HepG2 (cell line): Measurements from ENCODE around the gene POLR1D. TPM values are rescaled to one million over a fixed set of nuclear protein-coding genes. Genes with fewer than 3 reads are reported as not detected.

Source experiments
- ELF3 ChIP-seq: IDR thresholded peaks from 2 replicates; pipeline ENCODE4 v1.6.1; 2016; ENCODE audit warnings: missing genetic modification reagents, missing compliant biosample characterization
- FOXA1 ChIP-seq, 2 experiments: fragments of 450-650 bp in 1 of 2; sonication (generic) in 1 of 2; formaldehyde crosslinking in 1 of 2; IDR thresholded peaks; 2 replicates each; pipeline versions ENCODE4 v1.4.0 to v1.6.1; 2016 to 2020; ENCODE audit warnings: missing genetic modification reagents in 1 of 2
- HNF4A ChIP-seq: sonication (generic); formaldehyde crosslinking; IDR thresholded peaks from 2 replicates; pipeline ENCODE4 v1.4.0; 2020; ENCODE audit warnings: missing genetic modification reagents
- JUN ChIP-seq: sonication (generic); formaldehyde crosslinking; IDR thresholded peaks from 2 replicates; pipeline ENCODE4 v1.4.0; 2020; ENCODE audit warnings: mild to moderate bottlenecking, missing genetic modification reagents
- KDM1A ChIP-seq: IDR thresholded peaks from 2 replicates; pipeline ENCODE4 v1.6.1; 2016; ENCODE audit warnings: missing compliant biosample characterization
- MED1 ChIP-seq: sonication (generic); formaldehyde crosslinking; IDR thresholded peaks from 2 replicates; pipeline ENCODE4 v1.4.0; 2020; ENCODE audit warnings: missing genetic modification reagents
- NCOA2 ChIP-seq: sonication (generic); formaldehyde crosslinking; IDR thresholded peaks from 2 replicates; pipeline ENCODE4 v1.8.0; 2022; ENCODE audit warnings: inconsistent platforms
- NFE2 ChIP-seq: sonication (generic); formaldehyde crosslinking; IDR thresholded peaks from 2 replicates; pipeline ENCODE4 v1.4.0; 2020; ENCODE audit warnings: missing genetic modification reagents
- RCOR2 ChIP-seq: IDR thresholded peaks from 2 replicates; pipeline ENCODE4 v1.6.1; 2016; ENCODE audit warnings: missing biosample characterization, missing genetic modification reagents
- SOX13 ChIP-seq, 3 experiments: fragments of 450-650 bp in 1 of 3; sonication (generic) in 1 of 3; formaldehyde crosslinking in 1 of 3; IDR thresholded peaks in 2 of 3; conservative IDR thresholded peaks in 1 of 3; 2 replicates each; pipeline versions ENCODE4 v1.5.0 to v1.6.1; 2016 to 2020; ENCODE audit warnings: antibody characterized with exemption in 1 of 3, mild to moderate bottlenecking in 1 of 3, missing compliant biosample characterization in 1 of 3, missing genetic modification reagents in 1 of 3, moderate library complexity in 1 of 3
- SOX5 ChIP-seq: IDR thresholded peaks from 2 replicates; pipeline ENCODE4 v1.6.1; 2016; ENCODE audit warnings: borderline replicate concordance
- TCF7 ChIP-seq: sonication (generic); IDR thresholded peaks from 2 replicates; pipeline ENCODE4 v1.6.1; 2016; ENCODE audit warnings: antibody characterized with exemption, low read depth
- ZNF589 ChIP-seq: sonication (generic); formaldehyde crosslinking; conservative IDR thresholded peaks from 2 replicates; pipeline ENCODE4 v1.8.0; 2022; ENCODE audit warnings: mild to moderate bottlenecking, moderate library complexity, missing genetic modification reagents
- ZNF644 ChIP-seq: IDR thresholded peaks from 2 replicates; pipeline ENCODE4 v1.6.1; 2016; ENCODE audit warnings: low read depth
- polyA plus RNA-seq, 8 experiments: library from polyadenylated mRNA; depleted of rRNA in 3 of 8; stranded (reverse) in 7 of 8; unstranded in 1 of 8; fragments of >200 nt; fragmentation: Illumina TruSeq in 4 of 8; extraction: Trizol in 4 of 8; gene quantifications; 2 replicates each; pipeline versions ENCODE4 v1.2.1 to v1.2.3, GENCODE V29; 2011 to 2016; ENCODE audit warnings: low read depth in 4 of 8, missing spikeins in 1 of 8, mixed read lengths in 1 of 8; ENCODE audit not compliant: insufficient read depth in 1 of 8
- total RNA-seq, 5 experiments: library from RNA; depleted of rRNA; stranded (reverse); fragments of >200 nt; fragmentation: Illumina TruSeq; extraction: Trizol; gene quantifications; 2 replicates each; pipeline ENCODE4 v1.2.3, GENCODE V29; 2016; ENCODE audit warnings: low read depth in 1 of 5
- TF ChIP-seq, protein P1 (sequence below): sonication (generic); formaldehyde crosslinking; conservative IDR thresholded peaks from 2 replicates; pipeline ENCODE4 v1.4.0; 2020; ENCODE audit warnings: mild to moderate bottlenecking, missing genetic modification reagents, moderate library complexity
- TF ChIP-seq, protein P2 (sequence below): sonication (generic); formaldehyde crosslinking; IDR thresholded peaks from 2 replicates; pipeline ENCODE4 v1.9.0; 2021; ENCODE audit warnings: mild to moderate bottlenecking, missing genetic modification reagents
- TF ChIP-seq, protein P3 (sequence below): sonication (generic); formaldehyde crosslinking; IDR thresholded peaks from 2 replicates; pipeline ENCODE4 v1.4.0; 2020; ENCODE audit warnings: missing genetic modification reagents

POLR1D gene
- total and polyA plus RNA-seq, 2 of the 13 experiments (the other 11 are each of a cell fraction or from before 2014, with no cell fraction given): 183 to 490 TPM

DNA sequence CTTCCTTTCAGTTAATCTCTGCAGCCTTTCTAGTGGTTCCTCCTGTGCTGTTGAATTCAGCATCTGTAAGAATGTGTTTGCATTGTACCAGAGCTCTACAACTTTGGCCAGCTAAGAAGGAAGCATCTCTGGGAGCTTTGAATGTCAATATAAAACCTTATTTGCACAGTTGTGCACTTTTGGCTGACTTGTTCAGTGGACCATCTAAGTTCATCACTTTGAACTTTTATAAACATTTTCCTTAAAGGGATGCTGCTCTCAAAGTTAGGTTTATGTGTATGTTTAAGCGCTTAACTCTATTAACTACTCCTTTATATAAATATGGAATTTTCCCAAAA is 15.6 kb downstream of the POLR1D start (continued):
- TF ChIP-seq, protein P1, sequence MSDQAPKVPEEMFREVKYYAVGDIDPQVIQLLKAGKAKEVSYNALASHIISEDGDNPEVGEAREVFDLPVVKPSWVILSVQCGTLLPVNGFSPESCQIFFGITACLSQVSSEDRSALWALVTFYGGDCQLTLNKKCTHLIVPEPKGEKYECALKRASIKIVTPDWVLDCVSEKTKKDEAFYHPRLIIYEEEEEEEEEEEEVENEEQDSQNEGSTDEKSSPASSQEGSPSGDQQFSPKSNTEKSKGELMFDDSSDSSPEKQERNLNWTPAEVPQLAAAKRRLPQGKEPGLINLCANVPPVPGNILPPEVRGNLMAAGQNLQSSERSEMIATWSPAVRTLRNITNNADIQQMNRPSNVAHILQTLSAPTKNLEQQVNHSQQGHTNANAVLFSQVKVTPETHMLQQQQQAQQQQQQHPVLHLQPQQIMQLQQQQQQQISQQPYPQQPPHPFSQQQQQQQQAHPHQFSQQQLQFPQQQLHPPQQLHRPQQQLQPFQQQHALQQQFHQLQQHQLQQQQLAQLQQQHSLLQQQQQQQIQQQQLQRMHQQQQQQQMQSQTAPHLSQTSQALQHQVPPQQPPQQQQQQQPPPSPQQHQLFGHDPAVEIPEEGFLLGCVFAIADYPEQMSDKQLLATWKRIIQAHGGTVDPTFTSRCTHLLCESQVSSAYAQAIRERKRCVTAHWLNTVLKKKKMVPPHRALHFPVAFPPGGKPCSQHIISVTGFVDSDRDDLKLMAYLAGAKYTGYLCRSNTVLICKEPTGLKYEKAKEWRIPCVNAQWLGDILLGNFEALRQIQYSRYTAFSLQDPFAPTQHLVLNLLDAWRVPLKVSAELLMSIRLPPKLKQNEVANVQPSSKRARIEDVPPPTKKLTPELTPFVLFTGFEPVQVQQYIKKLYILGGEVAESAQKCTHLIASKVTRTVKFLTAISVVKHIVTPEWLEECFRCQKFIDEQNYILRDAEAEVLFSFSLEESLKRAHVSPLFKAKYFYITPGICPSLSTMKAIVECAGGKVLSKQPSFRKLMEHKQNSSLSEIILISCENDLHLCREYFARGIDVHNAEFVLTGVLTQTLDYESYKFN (CRISPR knock-in tag): peak; percentile 55
- 0 out of 2 replicates have a peak, but pooled peaks have one; percentile 52 for TF ChIP-seq KDM1A (CRISPR knock-in tag)
- TF ChIP-seq MED1 (CRISPR knock-in tag): peak; percentile 47; the same call in 1 of the 2 replicates
- TF ChIP-seq SOX13 (IDR thresholded peaks at IDR 0.05): no peak
- peak in 1 of 2 experiments; percentile 42; a peak in 1 of 4 replicates for TF ChIP-seq SOX13 (CRISPR knock-in tag; conservative IDR thresholded peaks at IDR 0.05 in 1 of 2, IDR thresholded peaks at IDR 0.05 in 1 of 2)
- TF ChIP-seq ZNF644 (CRISPR knock-in tag): no peak
- peak; percentile 59 for TF ChIP-seq TCF7
- no peak for TF ChIP-seq NFE2 (CRISPR knock-in tag)
- TF ChIP-seq ELF3: peak; percentile 69
- peak; percentile 66 for TF ChIP-seq RCOR2 (CRISPR knock-in tag)
- TF ChIP-seq FOXA1 (IDR thresholded peaks at IDR 0.05): no peak
- TF ChIP-seq FOXA1 (CRISPR knock-in tag; IDR thresholded peaks at IDR 0.05): peak; percentile 39
- TF ChIP-seq, protein P2, sequence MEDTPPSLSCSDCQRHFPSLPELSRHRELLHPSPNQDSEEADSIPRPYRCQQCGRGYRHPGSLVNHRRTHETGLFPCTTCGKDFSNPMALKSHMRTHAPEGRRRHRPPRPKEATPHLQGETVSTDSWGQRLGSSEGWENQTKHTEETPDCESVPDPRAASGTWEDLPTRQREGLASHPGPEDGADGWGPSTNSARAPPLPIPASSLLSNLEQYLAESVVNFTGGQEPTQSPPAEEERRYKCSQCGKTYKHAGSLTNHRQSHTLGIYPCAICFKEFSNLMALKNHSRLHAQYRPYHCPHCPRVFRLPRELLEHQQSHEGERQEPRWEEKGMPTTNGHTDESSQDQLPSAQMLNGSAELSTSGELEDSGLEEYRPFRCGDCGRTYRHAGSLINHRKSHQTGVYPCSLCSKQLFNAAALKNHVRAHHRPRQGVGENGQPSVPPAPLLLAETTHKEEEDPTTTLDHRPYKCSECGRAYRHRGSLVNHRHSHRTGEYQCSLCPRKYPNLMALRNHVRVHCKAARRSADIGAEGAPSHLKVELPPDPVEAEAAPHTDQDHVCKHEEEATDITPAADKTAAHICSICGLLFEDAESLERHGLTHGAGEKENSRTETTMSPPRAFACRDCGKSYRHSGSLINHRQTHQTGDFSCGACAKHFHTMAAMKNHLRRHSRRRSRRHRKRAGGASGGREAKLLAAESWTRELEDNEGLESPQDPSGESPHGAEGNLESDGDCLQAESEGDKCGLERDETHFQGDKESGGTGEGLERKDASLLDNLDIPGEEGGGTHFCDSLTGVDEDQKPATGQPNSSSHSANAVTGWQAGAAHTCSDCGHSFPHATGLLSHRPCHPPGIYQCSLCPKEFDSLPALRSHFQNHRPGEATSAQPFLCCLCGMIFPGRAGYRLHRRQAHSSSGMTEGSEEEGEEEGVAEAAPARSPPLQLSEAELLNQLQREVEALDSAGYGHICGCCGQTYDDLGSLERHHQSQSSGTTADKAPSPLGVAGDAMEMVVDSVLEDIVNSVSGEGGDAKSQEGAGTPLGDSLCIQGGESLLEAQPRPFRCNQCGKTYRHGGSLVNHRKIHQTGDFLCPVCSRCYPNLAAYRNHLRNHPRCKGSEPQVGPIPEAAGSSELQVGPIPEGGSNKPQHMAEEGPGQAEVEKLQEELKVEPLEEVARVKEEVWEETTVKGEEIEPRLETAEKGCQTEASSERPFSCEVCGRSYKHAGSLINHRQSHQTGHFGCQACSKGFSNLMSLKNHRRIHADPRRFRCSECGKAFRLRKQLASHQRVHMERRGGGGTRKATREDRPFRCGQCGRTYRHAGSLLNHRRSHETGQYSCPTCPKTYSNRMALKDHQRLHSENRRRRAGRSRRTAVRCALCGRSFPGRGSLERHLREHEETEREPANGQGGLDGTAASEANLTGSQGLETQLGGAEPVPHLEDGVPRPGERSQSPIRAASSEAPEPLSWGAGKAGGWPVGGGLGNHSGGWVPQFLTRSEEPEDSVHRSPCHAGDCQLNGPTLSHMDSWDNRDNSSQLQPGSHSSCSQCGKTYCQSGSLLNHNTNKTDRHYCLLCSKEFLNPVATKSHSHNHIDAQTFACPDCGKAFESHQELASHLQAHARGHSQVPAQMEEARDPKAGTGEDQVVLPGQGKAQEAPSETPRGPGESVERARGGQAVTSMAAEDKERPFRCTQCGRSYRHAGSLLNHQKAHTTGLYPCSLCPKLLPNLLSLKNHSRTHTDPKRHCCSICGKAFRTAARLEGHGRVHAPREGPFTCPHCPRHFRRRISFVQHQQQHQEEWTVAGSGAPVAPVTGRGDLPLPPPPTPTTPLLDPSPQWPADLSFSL (CRISPR knock-in tag): no peak
- no peak for TF ChIP-seq ZNF589 (CRISPR knock-in tag)
- TF ChIP-seq NCOA2: no peak
- TF ChIP-seq SOX5 (CRISPR knock-in tag): peak; percentile 10; the same call in 1 of the 2 replicates
- no peak for TF ChIP-seq JUN (CRISPR knock-in tag)
- TF ChIP-seq, protein P3, sequence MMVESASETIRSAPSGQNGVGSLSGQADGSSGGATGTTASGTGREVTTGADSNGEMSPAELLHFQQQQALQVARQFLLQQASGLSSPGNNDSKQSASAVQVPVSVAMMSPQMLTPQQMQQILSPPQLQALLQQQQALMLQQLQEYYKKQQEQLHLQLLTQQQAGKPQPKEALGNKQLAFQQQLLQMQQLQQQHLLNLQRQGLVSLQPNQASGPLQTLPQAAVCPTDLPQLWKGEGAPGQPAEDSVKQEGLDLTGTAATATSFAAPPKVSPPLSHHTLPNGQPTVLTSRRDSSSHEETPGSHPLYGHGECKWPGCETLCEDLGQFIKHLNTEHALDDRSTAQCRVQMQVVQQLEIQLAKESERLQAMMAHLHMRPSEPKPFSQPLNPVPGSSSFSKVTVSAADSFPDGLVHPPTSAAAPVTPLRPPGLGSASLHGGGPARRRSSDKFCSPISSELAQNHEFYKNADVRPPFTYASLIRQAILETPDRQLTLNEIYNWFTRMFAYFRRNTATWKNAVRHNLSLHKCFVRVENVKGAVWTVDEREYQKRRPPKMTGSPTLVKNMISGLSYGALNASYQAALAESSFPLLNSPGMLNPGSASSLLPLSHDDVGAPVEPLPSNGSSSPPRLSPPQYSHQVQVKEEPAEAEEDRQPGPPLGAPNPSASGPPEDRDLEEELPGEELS (CRISPR knock-in tag): 0 out of 2 replicates have a peak, but pooled peaks have one; percentile 13
- TF ChIP-seq HNF4A: 0 out of 2 replicates have a peak, but pooled peaks have one; percentile 13
